Keratinocyte (primary cell): ENCODE data around the gene MED4. TPM values are rescaled to one million over a fixed set of nuclear protein-coding genes. Genes with fewer than 3 reads are reported as not detected.
A peak's percentile ranks its signal among the peaks of the same experiment; 100 is the strongest.

Source experiments
- DNase-seq: peaks from one replicate; pipeline ENCODE4 v3.0.0-alpha.2; 2011; ENCODE audit warnings: low read depth, missing footprints, low spot score
- FAIRE-seq: peaks from 2 replicates; lab custom pipeline; 2011; peaks lifted over from hg19 to GRCh38; lab: Jason Lieb, UNC
- H2AFZ ChIP-seq: 2 replicates; pipeline ENCODE4 v1.6.0; 2012; ENCODE audit warnings: low read length, control low read depth, inconsistent platforms; ENCODE audit not compliant: control insufficient read depth
- H3K27ac ChIP-seq: 2 replicates; pipeline ENCODE4 v1.5.1; 2011; ENCODE audit warnings: low read length; ENCODE audit not compliant: control insufficient read depth, insufficient read depth
- H3K27me3 ChIP-seq: 3 replicates; pipeline ENCODE4 v1.6.0; 2011; ENCODE audit warnings: low read length; ENCODE audit not compliant: control insufficient read depth, insufficient read depth; ENCODE audit errors: extremely low read depth
- H3K36me3 ChIP-seq, 2 experiments: 2 replicates in 1 of 2; 3 replicates in 1 of 2; pipeline ENCODE4 v1.5.1; 2011; ENCODE audit warnings: low read length in 2 of 2, mild to moderate bottlenecking in 1 of 2; ENCODE audit not compliant: control insufficient read depth in 2 of 2, insufficient read depth in 2 of 2; ENCODE audit errors: extremely low read depth in 1 of 2
- H3K4me1 ChIP-seq: 3 replicates; pipeline ENCODE4 v1.5.1; 2011; ENCODE audit warnings: low read length; ENCODE audit not compliant: control insufficient read depth, insufficient read depth; ENCODE audit errors: extremely low read depth
- H3K4me2 ChIP-seq: 3 replicates; pipeline ENCODE4 v1.6.0; 2011; ENCODE audit warnings: low read depth, low read length; ENCODE audit not compliant: control insufficient read depth, insufficient read depth; ENCODE audit errors: extremely low read depth
- H3K4me3 ChIP-seq, 3 experiments: fragments of 200-600 bp in 1 of 3; sonication (generic) in 1 of 3; 2 replicates in 2 of 3; 3 replicates in 1 of 3; pipeline ENCODE4 v1.5.1; 2011 to 2016; ENCODE audit warnings: low read length in 3 of 3, mild to moderate bottlenecking in 3 of 3, control low read depth in 2 of 3, inconsistent platforms in 1 of 3, low read depth in 1 of 3, mixed read lengths in 1 of 3, mixed run types in 1 of 3, moderate library complexity in 1 of 3; ENCODE audit not compliant: control insufficient read depth in 2 of 3, insufficient read depth in 2 of 3; ENCODE audit errors: extremely low read depth in 1 of 3
- H3K79me2 ChIP-seq: 2 replicates; pipeline ENCODE4 v1.6.0; 2012; ENCODE audit warnings: low read length; ENCODE audit not compliant: control insufficient read depth, insufficient read depth
- H3K9ac ChIP-seq: 3 replicates; pipeline ENCODE4 v1.6.0; 2011; ENCODE audit warnings: low read length; ENCODE audit not compliant: control insufficient read depth, insufficient read depth; ENCODE audit errors: extremely low read depth
- H3K9me1 ChIP-seq: 3 replicates; pipeline ENCODE4 v1.6.0; 2011; ENCODE audit warnings: low read length; ENCODE audit not compliant: control insufficient read depth, insufficient read depth; ENCODE audit errors: extremely low read depth
- H3K9me3 ChIP-seq: 2 replicates; pipeline ENCODE4 v1.5.1; 2012; ENCODE audit warnings: low read depth, low read length; ENCODE audit not compliant: control insufficient read depth
- H4K20me1 ChIP-seq: 3 replicates; pipeline ENCODE4 v1.6.0; 2011; ENCODE audit warnings: low read length; ENCODE audit not compliant: control insufficient read depth, insufficient read depth; ENCODE audit errors: extremely low read depth
- EZH2 ChIP-seq: IDR thresholded peaks from one replicate; pipeline ENCODE4 v1.6.1; 2012; ENCODE audit warnings: inconsistent platforms, mild to moderate bottlenecking, low read length, moderate library complexity
- dilution Hi-C: fragments of 300-500 bp; cut with MboI; formaldehyde crosslinking; loops from one replicate; pipeline ENCODE4 v1.7.0; 2020; ENCODE audit warnings: low sequenced_read_pairs; ENCODE audit not compliant: extremely low pct_ligation_motif_present
- polyA plus RNA-seq, 5 experiments: library from polyadenylated mRNA; depleted of rRNA in 3 of 5; stranded (reverse) in 3 of 5; stranded (forward) in 1 of 5; unstranded in 1 of 5; fragments of >200 nt; gene quantifications; 1 replicate in 1 of 5; 2 replicates in 3 of 5; 3 replicates in 1 of 5; pipeline versions ENCODE4 v1.2.1 to v1.2.3, GENCODE V29; 2011 to 2012; ENCODE audit warnings: missing spikeins in 2 of 5, low read depth in 1 of 5, low replicate concordance in 1 of 5
- TF ChIP-seq, protein P1 (sequence below), 3 experiments: IDR thresholded peaks in 1 of 3; conservative IDR thresholded peaks in 1 of 3; optimal IDR thresholded peaks in 1 of 3; 2 replicates in 2 of 3; 3 replicates in 1 of 3; pipeline versions ENCODE3 to v1.5.1; 2011; ENCODE audit warnings: low read length in 3 of 3, mild to moderate bottlenecking in 3 of 3, moderate library complexity in 2 of 3, control low read depth in 1 of 3, inconsistent platforms in 1 of 3; ENCODE audit not compliant: insufficient read depth in 2 of 3; ENCODE audit errors: extremely low read depth in 1 of 3

MED4 gene
- polyA plus RNA-seq, 1 donor (not counting 4 experiments of a cell fraction or from before 2014, with no cell fraction given), result 62.4 TPM

DNA sequence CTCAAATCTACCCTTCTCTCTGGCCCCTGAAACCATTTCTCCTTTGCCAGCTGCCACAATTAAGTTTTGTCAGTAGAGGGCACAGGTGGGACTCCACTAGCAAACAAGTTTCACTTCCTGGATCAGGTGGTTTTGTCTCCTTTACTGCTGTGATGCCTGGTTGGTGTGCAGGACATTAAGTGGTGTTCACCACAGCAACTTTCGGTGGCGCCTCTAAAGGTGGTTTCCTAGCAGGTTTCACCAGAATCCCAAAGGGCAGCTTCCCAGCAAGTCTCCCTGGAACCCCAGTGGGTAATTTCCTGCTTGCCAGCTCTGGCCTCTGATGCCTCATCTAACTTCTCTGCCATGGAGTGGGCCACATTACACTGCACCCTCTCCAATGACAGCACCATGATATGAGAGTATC lies 16.6 kb downstream of the MED4 start:
- no peak for FAIRE-seq
- Histone ChIP-seq H3K9ac (no peak overlapping the region), H3K79me2 (no peaks in the 10 kb centered on the region), H3K36me3 (peaks cover 27 to 41% of the 10 kb centered on the region in 2 experiments), H3K4me3 (no peak overlapping the region), H3K27ac (no peak overlapping the region), H3K27me3 (no peaks in the 10 kb centered on the region), H3K4me2 (no peak overlapping the region), H2AFZ (no peak overlapping the region), H3K9me3 (no peaks in the 10 kb centered on the region), H3K4me1 (no peaks in the 10 kb centered on the region), H3K9me1 (no peaks in the 10 kb centered on the region), H4K20me1 (no peaks in the 10 kb centered on the region)
- dilution Hi-C loops, result no loop called here
- TF ChIP-seq, protein P1, sequence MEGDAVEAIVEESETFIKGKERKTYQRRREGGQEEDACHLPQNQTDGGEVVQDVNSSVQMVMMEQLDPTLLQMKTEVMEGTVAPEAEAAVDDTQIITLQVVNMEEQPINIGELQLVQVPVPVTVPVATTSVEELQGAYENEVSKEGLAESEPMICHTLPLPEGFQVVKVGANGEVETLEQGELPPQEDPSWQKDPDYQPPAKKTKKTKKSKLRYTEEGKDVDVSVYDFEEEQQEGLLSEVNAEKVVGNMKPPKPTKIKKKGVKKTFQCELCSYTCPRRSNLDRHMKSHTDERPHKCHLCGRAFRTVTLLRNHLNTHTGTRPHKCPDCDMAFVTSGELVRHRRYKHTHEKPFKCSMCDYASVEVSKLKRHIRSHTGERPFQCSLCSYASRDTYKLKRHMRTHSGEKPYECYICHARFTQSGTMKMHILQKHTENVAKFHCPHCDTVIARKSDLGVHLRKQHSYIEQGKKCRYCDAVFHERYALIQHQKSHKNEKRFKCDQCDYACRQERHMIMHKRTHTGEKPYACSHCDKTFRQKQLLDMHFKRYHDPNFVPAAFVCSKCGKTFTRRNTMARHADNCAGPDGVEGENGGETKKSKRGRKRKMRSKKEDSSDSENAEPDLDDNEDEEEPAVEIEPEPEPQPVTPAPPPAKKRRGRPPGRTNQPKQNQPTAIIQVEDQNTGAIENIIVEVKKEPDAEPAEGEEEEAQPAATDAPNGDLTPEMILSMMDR (optimal IDR thresholded peaks at IDR 0.05 in 1 of 3, IDR thresholded peaks at IDR 0.05 in 1 of 3, conservative IDR thresholded peaks at IDR 0.05 in 1 of 3; ENCODE audit: extremely low read depth in 1 of 3, insufficient read depth in 2 of 3, low read length in 3 of 3), result peak in 2 of 3 experiments; percentile 43 to 56
- TF ChIP-seq EZH2, result no peak
- no peak for DNase-seq

DNA sequence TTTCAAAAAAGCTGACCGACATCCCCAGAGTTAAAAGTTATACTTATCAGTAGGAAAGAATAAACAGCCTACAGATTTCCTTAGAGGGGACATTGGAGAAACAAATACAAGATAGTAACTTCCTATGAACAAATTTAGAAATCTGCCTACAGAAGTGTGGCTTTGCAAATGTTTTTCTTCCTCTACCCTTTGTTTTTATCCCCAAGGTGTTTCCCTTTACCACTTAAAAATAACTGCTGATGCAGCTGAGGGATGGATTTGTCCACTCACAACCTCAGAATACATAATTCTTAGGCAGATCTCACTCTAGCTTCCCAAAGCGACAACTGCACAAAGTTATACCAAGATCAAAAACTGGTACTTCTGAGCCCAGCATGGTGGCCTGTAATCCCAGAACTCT lies 20.9 kb downstream of the MED4 start:
- Histone ChIP-seq H3K9me1 (no peaks in the 10 kb centered on the region), H3K4me1 (no peaks in the 10 kb centered on the region), H3K4me2 (no peak overlapping the region), H2AFZ (no peak overlapping the region), H3K36me3 (peaks cover 22 to 42% of the 10 kb centered on the region in 2 experiments), H3K4me3 (no peak overlapping the region), H3K79me2 (no peaks in the 10 kb centered on the region), H3K9me3 (peaks cover 13% of the 10 kb centered on the region), H4K20me1 (no peaks in the 10 kb centered on the region), H3K27ac (no peak overlapping the region), H3K27me3 (no peaks in the 10 kb centered on the region), H3K9ac (no peak overlapping the region)
- DNase-seq, result no peak
- TF ChIP-seq, protein P1 (optimal IDR thresholded peaks at IDR 0.05 in 1 of 3, IDR thresholded peaks at IDR 0.05 in 1 of 3, conservative IDR thresholded peaks at IDR 0.05 in 1 of 3; ENCODE audit: extremely low read depth in 1 of 3, insufficient read depth in 2 of 3, low read length in 3 of 3), result no peak
- no peak for TF ChIP-seq EZH2
- no peak for FAIRE-seq
- dilution Hi-C loops, result no loop called here
